Posterior vena cava (tissue), 2 donors: ENCODE measurements around the gene BDNF. TPM values are rescaled to one million over a fixed set of nuclear protein-coding genes. Genes with fewer than 3 reads are reported as not detected.
"Not testable (repeated sequence)": the region's sequence is repeated elsewhere in the genome, so short reads cannot be mapped to it uniquely, and the experiment has no call there.

Experiments used
- DNase-seq: peaks from one replicate; pipeline ENCODE4 v3.0.0-alpha.2; 2020; ENCODE audit warnings: low spot score
- intact Hi-C, 2 donors: fragments of 100-400 bp; cut with DNase I; formaldehyde crosslinking; loops; one replicate each; pipeline versions ENCODE4 v1.14.1 to v1.14.2; 2022 to 2023
- total RNA-seq, 2 donors: library from RNA; stranded (reverse); fragmentation: NEBNext Ultra II Directional; extraction: Animal tissue kit (Norgen Biotek cat#: 25700); gene quantifications; one replicate each; pipeline ENCODE4 v1.2.1, GENCODE V29; 2021
- donor health status: DM: yes; HTN: yes; CAD: no.
- donor health status: DM: yes; HTN: yes; CAD: no.

The BDNF gene
- total RNA-seq, 2 donors from 2014 or later: 12.5 to 35.7 TPM

GRCh38 chr11:27646051-27646818, 54.0 kb downstream of the BDNF start:
- no peak for DNase-seq
- intact Hi-C loops: no loop called here

GRCh38 chr11:27642954-27643353, 57.3 kb downstream of the BDNF start:
- DNase-seq: no peak
- intact Hi-C loops: no loop called here

GRCh38 chr11:27640954-27641353, 59.3 kb downstream of the BDNF start:
- no peak for DNase-seq
- intact Hi-C loops: no loop called here

- intact Hi-C loops: no loop called here
- no peak for DNase-seq
Observed at GRCh38 chr11:27635567-27636037, 64.7 kb downstream of the BDNF start.

- DNase-seq, intact Hi-C loops: not testable (repeated sequence)
Observed at GRCh38 chr11:27634776-27635175, 65.5 kb downstream of the BDNF start.

GRCh38 chr11:27634282-27634681, 66.0 kb downstream of the BDNF start:
- DNase-seq, intact Hi-C loops: not testable (repeated sequence)

GRCh38 chr11:27629023-27629422, 71.2 kb downstream of the BDNF start:
- intact Hi-C loops, DNase-seq: not testable (repeated sequence)

GRCh38 chr11:27627979-27628378, 72.3 kb downstream of the BDNF start:
- intact Hi-C loops: no loop called here
- no peak for DNase-seq

- intact Hi-C loops: no loop called here
- no peak for DNase-seq
Observed at GRCh38 chr11:27626938-27627586, 73.2 kb downstream of the BDNF start.

- no peak for DNase-seq
- intact Hi-C loops: no loop called here
Observed at GRCh38 chr11:27626269-27626937, 73.9 kb downstream of the BDNF start.

GRCh38 chr11:27625347-27625912, 74.8 kb downstream of the BDNF start:
- no peak for DNase-seq
- intact Hi-C loops: no loop called here

- intact Hi-C loops: no loop called here
Observed at GRCh38 chr11:27623945-27624523, 76.2 kb downstream of the BDNF start.

GRCh38 chr11:27622541-27623300, 77.5 kb downstream of the BDNF start:
- DNase-seq: no peak
- intact Hi-C loops: no loop called here

More at GRCh38 chr11:27623945-27624523, 76.2 kb downstream of the BDNF start:
- no peak for DNase-seq

GRCh38 chr11:27621405-27622161, 78.7 kb downstream of the BDNF start:
- intact Hi-C loops: no loop called here
- DNase-seq: no peak

- DNase-seq: no peak
- intact Hi-C loops: no loop called here
Observed at GRCh38 chr11:27619763-27620335, 80.4 kb downstream of the BDNF start.

GRCh38 chr11:27619039-27619574, 81.1 kb downstream of the BDNF start:
- no peak for DNase-seq
- intact Hi-C loops: no loop called here

- intact Hi-C loops: no loop called here
- DNase-seq: no peak
Observed at GRCh38 chr11:27618281-27618915, 81.9 kb downstream of the BDNF start.
